GM21381 (cell line): ENCODE data around the gene CEP85L.

Experiments used
- ATAC-seq: cut with Tn5 transposase; IDR thresholded peaks from one replicate; pipeline ENCODE4 v1.9.1; 2021; ENCODE audit warnings: mild to moderate bottlenecking, moderate library complexity; ENCODE audit not compliant: unreplicated experiment

CEP85L gene

DNA sequence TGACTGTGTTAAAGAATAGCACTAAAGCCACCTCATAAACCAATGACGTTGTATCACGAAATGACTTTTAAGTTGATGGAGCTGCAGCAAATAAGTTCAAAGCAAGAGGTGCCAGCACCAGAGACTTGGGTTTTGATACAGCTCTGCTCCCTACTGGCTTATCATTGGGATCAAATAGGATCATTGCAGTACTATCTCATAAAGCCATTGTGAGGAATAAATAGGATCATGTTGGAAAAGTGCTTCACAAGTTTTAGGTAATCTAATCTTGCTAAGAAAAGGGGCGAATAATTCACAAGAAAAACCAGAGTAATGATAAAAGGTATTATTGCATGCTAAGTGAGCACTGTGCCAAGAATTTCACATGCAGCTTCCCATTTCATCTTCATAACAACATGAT lies 10.4 kb upstream of the CEP85L start:
- ATAC-seq: no peak

DNA sequence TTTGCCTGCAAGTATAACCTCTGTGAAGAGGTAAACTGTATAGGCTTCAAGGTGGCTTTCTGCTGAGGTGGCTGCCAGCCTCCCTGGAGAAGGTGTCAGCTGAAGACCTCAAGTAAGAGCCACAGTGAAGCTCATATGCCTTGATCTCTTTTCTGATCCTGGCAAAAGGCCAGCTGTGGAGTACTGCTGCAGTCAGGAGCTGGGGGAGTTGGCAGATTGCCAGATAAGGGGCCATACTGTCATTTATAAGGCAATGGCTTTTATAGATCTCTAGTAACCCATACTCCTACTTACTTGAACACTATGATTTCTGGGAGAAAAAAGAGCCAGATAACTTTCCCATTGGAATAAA lies 8.8 kb upstream of the CEP85L start:
- no peak for ATAC-seq

DNA sequence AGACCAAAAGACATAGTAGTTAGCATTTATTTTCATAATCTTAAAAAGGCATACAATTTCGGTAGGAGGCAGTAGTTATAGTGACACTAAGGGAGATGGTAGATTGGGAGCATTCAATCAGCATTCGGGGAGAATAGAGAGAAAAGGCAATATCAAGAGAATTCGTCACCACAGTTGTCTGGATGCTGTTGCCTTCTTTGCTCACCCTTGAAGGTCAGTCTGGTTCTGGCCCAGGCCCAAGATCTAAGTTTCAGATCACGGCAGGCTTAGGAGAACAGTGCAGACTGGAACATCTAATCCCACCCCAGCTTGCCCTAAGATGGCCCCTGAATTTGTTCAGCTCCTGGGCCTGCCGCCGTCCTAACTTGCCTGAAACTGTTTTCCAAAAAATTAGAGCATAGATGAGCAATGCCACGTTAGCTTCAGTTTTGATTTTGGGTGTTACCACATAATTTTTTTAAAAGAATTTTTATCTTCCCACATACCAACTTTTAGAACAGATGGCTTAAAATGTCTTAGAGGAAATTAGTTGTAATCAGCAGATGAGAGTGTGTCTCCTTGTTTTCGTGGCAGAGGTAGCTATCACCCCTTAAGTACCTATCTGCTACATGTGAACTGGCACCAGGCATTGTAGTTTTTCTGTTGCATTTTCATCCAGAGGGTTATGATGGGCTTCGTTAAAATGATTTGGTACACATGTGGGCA lies 8.3 kb upstream of the CEP85L start:
- no peak for ATAC-seq

DNA sequence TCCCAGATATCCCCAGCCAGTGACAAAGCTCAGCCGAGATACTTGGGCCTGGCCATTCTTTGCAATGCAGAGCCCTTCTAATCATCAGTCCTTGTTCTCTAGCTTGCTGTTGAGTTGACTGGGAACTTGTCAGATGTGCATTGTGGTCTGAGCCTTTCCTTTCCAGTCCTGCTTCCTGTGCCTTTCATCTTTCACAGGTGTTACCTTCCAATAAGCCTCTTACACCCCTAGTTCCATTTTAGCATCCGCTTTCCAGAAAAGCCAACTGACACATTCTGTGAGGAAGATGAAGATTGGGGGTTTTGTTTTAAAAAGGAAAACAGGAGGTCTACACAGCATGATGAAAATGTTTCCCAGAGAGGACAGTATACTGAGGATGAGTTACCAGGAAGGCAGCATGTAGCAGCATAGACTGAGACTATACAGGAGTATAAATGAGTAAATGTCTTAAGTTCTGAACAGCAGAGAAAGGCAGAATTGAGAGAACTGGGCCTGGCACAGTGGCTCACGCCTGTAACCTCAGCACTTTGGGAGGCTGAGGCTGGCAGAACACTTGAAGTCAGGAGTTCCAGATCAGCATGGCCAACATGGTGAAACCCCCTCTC lies 5.6 kb upstream of the CEP85L start:
- no peak for ATAC-seq

DNA sequence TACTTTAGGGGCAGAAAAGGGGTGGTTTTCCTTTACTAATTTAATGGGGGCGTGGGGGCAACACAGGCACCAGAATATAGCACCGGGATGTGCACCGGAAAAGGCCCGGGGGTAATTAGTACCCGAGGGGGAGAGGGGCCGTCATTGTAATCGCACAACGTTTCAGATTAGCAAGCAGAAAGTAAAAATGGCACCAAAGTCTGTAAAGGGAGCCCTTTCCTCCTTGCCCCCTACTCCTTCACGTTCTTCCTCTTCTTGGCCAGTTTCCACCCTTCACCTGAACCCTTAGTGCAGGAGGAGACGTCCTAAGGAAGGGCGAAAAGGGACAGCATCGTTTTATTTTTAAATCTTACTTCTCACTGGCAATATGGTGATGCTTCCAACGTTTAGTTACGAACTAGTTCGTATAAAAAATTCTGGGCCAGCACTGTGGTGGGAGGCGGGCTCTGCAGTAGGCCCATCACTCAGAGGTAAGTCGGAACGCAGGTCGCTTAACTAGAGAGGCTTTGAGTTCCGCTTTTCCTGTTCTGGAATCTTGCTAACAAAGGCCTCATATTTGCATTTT lies 742 bp upstream of the CEP85L start:
- ATAC-seq: no peak

DNA sequence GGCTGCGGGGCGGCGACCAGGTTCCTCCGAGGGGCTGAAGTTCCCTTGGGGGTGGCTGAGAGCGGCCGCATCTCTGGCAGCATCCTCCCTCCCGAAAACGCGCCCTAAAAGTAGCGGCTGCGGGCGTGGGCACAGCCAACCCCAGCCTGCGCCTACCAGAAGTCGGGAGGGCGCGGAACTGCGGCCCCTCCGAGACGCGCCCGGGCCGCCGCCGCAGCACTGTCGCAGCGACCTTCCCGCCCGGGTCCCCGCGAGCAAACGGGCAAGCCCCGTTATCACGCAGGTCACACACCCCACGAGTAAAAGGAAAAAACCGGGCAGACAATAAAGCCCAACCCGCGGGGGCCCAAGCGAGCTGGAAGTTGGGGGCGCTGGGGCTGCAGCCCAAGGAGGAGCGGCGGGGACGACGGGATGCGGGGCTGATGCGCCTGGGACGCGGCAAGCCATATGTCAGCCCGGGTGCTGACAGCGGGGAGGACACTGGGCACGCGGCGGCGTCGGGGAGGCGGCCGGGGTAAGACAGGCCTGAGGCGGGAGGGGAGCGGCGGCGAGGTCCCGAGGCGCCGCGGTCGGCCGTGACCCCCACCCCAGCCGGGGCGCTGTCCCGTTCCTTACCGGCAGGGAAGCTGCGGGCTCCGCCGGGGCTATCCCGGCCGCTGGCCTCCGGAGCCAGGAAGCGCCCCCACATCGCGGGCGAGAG lies 659 bp downstream of the CEP85L start:
- peak; percentile 40 for ATAC-seq

DNA sequence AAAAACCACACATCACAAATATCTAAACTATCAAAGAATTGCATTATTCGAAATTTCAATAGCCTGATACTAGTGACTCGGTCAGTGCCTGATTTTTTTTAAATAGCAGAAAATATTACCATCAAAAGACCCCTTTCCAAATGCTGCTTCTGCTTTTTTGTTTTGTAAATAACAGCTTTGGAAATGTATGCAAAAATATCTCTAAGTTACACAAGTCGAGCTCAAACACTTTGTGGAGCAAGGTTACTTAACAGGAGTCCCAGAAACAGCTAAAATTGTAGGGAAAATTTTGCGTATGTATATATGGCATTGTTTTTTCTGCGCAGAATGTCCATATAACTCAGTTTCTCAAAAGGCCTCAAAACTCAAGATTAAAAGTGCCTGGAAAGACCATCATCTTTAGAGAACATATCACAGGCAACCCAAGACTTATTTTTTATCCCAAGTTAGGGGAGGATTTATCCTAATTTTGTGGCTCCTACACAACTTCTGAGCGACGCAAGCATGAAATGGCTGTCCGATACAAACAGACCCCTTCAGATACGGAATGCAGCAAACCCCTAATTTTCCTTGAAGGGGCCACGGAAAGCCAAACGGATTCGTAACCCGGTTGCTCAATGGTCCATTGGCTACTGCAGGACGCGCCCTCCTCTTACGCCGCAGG lies 1.3 kb downstream of the CEP85L start:
- ATAC-seq: no peak

DNA sequence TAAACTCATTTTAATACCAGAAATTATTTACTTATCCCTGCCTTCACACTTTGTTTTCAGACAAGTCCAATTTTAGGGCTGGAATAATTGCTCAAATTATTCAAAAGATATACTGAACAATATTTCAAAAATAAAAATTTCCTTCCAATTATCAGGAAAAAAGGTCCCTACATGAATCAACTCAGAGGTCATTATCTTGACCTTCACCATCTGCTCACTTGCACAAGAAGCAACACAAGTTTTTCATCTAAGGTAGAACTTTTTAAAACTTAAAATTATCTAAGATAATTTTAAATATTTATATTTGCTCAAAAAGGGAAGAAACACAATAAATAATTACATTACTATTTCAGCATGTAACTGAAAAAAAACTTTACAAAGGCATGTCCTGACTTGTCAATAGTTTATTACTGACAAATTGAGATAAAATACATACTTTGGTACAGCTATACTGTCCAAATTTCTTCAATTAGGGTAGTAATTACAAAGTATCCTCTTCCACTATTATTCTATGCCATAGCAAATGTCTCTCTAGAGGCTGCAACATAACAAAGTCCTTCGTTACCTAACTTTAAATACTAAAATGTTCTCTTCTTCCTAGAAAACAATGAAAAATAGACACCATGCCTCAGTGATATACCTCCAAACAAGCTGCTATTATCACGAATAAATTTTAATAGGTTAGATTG lies 2.4 kb downstream of the CEP85L start:
- ATAC-seq: no peak

DNA sequence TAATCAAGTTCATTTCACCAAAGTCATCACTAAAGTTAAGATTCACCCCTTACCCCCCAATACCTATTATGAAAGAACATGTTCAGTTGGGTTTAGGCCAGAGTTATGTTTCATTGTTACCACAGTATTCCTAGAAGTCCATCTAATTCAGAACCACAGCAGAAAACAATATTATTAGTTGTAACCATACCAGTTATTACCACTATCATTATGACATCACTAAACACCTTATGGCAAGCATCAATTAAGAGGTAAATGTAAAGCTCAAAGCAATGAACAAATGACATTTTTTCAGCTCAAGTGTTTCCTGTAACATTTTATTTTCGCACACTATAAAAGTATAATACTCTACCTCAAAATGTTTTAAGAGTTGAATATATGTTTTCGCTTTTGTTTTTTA lies 4.4 kb downstream of the CEP85L start:
- no peak for ATAC-seq

DNA sequence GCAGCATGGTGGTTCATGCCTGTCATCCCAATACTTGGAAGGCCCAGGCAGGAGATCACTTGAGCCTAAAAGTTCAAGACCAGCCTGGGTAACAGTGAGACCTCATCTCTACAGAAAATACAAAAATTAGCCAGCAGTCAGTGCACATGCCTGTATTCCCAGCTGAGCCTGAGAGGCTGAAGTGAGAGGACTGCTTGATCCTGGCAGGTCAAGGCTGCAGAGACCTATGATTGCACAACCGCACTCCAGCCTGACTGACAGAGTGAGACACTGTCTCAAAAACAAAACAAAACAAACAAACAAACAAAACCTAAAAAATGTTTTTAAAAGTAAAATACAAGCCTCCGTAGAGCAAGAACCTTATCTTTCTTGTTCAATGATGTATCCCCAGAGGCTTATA lies 6.0 kb downstream of the CEP85L start:
- no peak for ATAC-seq

DNA sequence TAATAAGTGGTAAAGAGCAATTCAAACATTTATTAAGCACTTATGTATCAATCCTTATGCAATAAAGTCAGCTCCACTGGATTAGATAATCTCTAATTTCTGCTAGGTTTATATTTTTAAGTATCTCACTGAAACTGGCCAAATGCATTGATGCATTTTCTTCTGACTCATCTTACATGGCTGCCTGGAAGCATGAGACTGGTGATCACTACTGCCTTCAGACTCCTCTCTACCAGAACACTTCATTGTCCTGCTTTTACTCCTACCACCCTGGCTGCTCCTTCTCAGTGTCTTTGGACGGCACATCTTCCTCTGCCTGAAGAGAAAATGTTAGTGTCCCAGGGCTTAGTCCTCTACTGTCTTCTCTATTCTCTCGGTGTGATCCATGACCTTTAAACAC lies 7.4 kb downstream of the CEP85L start:
- no peak for ATAC-seq

DNA sequence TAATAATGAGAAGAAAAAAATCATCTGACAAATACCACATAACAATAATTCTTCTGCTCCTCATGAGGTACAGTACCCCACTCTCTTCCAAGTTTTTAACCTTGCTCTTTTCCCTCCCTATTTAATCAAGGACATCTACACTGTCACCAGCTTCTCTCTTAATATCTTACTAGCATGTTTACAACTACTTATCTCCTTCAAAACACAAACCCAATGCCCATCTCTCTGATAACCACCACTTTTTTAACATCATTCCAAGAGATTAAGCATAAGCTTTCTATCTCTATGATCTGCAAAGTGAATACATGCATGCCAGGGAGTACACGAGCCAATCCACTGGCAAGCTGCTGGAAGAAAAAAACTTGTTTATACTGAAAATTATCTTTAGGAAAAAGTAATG lies 10.3 kb downstream of the CEP85L start:
- no peak for ATAC-seq

DNA sequence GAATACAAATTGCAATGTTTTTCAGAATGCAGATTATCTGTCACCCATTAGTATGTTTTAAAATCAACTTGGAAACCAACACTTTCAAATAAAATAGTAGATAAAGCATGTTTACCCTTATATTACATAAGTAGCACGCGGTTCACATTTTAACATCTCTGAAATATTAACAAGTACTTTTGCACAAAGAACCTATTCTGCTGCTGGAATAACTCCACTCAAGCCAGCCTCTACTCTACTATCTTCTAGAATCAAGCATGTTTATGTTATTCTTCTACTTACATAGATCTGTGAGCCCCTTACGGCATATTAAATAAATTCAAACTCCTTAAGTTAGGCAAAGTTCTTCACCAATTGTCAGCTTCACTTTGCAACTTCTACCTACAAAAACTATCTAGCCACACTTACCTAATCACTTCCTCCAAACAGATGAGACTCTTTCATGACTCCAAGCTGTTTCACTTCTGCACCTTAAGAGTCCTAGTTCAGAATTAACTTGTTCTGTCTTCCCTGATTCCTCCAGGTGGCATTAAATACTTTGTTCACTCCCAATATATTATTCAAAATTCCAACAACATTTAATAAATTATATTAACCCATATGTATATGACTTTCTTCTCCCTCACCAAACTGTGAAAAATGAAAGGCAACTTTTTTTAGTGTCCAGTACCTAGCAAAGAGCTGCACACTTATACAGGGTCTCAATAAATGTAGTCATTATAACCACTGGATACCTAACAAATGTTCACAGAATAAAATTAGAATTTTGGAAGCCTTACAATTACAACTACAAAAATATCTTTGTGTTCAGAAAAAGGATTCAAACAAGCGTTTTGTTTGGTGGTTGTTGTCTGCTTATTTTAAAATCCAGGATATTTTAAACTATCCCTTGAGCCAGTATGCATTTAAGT lies 12.1 kb downstream of the CEP85L start:
- peak; percentile 82 for ATAC-seq

DNA sequence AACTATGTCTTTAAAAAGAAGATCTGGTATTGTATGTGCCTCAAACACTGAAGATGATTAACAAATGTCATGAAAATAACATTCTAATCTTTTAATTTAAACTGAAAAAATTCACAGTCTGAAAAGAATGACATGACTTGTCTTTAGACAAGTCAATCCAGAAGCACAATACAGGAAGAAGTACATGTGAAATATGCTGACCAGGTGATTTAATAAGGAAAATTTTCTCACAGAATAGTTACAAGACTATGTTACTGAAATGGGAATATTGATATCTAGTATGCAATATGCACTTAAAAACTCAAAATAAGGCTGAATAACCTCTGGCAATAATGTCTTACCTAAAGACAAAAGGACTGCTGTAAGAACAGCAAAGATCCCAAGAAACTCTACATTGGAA lies 13.1 kb downstream of the CEP85L start:
- no peak for ATAC-seq

DNA sequence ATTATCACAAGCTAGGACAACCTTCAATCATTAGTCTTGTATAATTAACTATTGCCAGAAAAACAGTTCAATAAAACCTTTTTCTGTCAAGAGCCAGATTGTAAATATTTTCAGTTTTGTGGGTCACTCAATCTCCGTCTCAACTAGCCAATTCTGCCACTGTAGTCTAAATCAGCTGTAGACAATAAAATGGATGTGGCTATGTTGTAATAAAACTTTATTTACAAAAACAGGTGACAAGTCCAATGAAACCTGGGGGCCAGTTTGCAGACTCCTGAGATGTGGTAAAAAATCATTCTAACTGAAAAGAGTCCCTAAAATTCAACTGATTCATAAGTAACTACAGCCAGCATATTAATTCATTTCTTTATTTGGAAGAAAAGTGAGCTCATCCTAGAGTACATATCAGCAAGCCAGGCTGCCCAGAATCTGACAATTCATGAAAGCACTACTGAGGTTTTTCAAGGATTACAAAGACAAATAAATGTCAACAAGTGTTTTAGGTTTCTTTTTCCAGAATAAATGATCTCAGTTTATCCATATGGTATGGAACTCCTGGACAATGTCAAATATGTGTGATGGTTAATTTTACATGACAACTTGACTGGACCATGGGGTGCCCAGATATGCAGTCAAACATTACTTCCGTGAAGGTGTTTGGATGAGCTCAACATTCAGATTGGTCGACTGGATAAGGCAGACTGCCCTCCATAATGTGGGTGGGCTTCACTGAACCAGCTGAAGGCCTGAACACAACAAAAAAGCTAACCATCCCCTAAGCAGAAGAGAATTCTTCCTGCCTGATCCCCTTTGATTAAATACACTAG lies 15.3 kb downstream of the CEP85L start:
- no peak for ATAC-seq

DNA sequence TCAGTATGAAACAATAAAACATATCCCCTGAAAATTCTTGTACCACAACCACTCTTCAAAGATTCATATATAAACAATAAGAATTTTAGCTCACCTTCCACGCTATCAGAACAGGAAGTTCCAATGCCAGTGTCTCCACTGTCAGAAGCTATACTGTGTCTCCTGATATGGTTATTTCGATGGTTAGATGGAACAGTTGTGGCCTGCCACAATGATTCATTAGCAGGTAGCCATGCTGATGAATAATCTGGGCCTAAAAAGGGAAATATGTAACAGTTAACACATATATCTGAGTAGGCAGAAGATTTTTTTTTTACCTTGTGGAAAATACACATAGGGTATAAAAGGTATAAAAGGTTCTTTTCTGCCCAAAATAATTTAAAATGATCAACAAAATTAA lies 19.0 kb downstream of the CEP85L start:
- no peak for ATAC-seq

DNA sequence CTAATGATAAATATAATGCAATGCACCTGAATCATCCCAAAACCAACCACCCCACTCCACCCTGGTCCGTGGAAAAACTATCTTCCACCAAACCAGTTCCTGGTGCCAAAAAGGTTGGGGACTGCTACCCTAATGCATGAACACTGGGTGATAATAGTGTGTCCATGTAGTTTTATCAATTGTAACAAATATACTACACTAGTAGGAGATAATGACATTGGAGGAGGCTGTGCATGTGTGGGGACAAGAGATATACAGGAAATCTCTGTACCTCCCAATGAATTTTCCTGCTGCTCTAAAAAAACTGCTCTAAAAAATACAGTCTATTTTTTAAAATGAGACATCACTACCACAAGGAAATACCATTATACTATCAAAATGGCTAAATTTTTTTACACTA lies 20.5 kb downstream of the CEP85L start:
- no peak for ATAC-seq

DNA sequence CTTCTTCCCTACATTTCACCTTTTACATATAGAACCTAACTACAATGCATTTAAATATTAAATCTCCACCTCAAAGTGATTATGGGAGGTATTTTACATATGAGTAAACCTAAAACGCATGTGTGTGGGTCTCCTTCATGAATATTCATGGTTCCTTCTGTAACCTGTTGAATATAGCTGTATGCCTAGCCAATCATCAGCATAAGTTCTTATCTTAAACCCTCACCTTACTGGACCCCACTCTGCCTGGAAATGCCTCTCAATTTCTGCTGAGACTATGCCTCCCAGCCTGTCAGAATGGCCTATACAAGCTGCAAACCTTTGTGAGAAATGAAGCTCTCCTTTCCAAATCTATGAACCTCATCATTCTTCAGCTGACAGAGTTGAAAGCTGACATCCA lies 21.3 kb downstream of the CEP85L start:
- ATAC-seq: no peak

DNA sequence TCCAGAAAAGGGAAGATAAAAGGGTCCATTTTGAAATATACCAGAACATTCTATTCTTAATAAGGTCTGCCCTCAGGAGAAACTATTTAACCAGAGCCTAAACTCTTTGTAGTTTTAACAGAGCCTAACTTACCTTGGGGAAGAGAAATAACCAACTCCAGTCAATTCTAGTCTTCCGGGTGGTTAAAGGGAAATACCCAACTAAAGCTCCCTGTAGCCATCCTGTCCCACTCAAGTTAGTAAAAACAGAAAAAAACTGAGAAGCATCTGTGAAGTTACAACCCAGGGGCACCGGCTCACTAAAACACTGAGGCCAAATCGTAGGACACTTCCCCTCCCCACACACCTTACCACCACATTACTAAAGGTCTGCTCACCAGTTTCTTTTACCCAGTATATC lies 23.7 kb downstream of the CEP85L start:
- no peak for ATAC-seq
